Occipital lobe (tissue), 2 donors: Measurements from ENCODE around the gene PBX2. TPM values are rescaled to one million over a fixed set of nuclear protein-coding genes. Genes with fewer than 3 reads are reported as not detected.
"Not testable (repeated sequence)": the region's sequence is repeated elsewhere in the genome, so short reads cannot be mapped to it uniquely, and the experiment has no call there.

Source experiments
- DNase-seq: peaks from one replicate; lab custom pipeline; 2025; lab: John Stamatoyannopoulos, UW
- total RNA-seq: library from RNA; depleted of rRNA; stranded (reverse); fragments of >200 nt; gene quantifications from one replicate; pipeline ENCODE4 v1.2.3, GENCODE V29; 2014

PBX2 gene
- total RNA-seq, 1 donor from 2014 or later: 18.1 TPM

GRCh38 chr6:32202186-32202585, 12.2 kb upstream of the PBX2 start:
- DNase-seq: no peak

GRCh38 chr6:32200711-32201475, 10.9 kb upstream of the PBX2 start:
- no peak for DNase-seq

GRCh38 chr6:32198866-32199265, 8.9 kb upstream of the PBX2 start:
- DNase-seq: no peak

GRCh38 chr6:32198345-32198696, 8.3 kb upstream of the PBX2 start:
- no peak for DNase-seq

GRCh38 chr6:32196682-32197616, 6.9 kb upstream of the PBX2 start:
- peak; percentile 31 for DNase-seq

- peak; percentile 81 for DNase-seq
Measured at GRCh38 chr6:32195902-32196681, 6.1 kb upstream of the PBX2 start.

- peak; percentile 100 for DNase-seq
Measured at GRCh38 chr6:32195652-32195901, 5.6 kb upstream of the PBX2 start.

GRCh38 chr6:32194825-32195651, 5.0 kb upstream of the PBX2 start:
- DNase-seq: no peak

- DNase-seq: no peak
Measured at GRCh38 chr6:32194388-32194787, 4.4 kb upstream of the PBX2 start.

GRCh38 chr6:32193096-32193495, 3.1 kb upstream of the PBX2 start:
- not testable (repeated sequence) for DNase-seq

- DNase-seq: no peak
Measured at GRCh38 chr6:32192608-32193039, 2.6 kb upstream of the PBX2 start, which contains the start of gene GPSM3. TSS of gene GPSM3 (minus strand) at chr6:32192643. CDS start at chr6:32192513, 130 bp downstream.

- DNase-seq: no peak
Measured at GRCh38 chr6:32191696-32192607, 1.9 kb upstream of the PBX2 start.

GRCh38 chr6:32190911-32191677, 1.1 kb upstream of the PBX2 start:
- DNase-seq: no peak

GRCh38 chr6:32189742-32190053, 304 bp downstream of the PBX2 start:
- no peak for DNase-seq

- DNase-seq: no peak
Measured at GRCh38 chr6:32189069-32189741, 797 bp downstream of the PBX2 start.

GRCh38 chr6:32188381-32189068, 1.5 kb downstream of the PBX2 start:
- no peak for DNase-seq

GRCh38 chr6:32187725-32188380, 2.1 kb downstream of the PBX2 start:
- DNase-seq: not testable (repeated sequence)
